ENCODE results near the gene IL26.

Gene IL26

GRCh38 chr12:68245180-68246021, 19.8 kb upstream of the IL26 start:
- TF ChIP-seq, protein P1, sequence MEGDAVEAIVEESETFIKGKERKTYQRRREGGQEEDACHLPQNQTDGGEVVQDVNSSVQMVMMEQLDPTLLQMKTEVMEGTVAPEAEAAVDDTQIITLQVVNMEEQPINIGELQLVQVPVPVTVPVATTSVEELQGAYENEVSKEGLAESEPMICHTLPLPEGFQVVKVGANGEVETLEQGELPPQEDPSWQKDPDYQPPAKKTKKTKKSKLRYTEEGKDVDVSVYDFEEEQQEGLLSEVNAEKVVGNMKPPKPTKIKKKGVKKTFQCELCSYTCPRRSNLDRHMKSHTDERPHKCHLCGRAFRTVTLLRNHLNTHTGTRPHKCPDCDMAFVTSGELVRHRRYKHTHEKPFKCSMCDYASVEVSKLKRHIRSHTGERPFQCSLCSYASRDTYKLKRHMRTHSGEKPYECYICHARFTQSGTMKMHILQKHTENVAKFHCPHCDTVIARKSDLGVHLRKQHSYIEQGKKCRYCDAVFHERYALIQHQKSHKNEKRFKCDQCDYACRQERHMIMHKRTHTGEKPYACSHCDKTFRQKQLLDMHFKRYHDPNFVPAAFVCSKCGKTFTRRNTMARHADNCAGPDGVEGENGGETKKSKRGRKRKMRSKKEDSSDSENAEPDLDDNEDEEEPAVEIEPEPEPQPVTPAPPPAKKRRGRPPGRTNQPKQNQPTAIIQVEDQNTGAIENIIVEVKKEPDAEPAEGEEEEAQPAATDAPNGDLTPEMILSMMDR (IDR thresholded peaks at IDR 0.05; ENCODE audit: low read depth, low read length): no peak
- DNase-seq (ENCODE audit: low read depth in 2 of 2): peak in 1 of 2 donors; percentile 68
- H3K4me3 ChIP-seq (replicated peaks in 1 of 2; ENCODE audit: low read depth in 2 of 2, low read length in 2 of 2): peak overlapping the region in 1 of 2 donors; percentile 29

DNA sequence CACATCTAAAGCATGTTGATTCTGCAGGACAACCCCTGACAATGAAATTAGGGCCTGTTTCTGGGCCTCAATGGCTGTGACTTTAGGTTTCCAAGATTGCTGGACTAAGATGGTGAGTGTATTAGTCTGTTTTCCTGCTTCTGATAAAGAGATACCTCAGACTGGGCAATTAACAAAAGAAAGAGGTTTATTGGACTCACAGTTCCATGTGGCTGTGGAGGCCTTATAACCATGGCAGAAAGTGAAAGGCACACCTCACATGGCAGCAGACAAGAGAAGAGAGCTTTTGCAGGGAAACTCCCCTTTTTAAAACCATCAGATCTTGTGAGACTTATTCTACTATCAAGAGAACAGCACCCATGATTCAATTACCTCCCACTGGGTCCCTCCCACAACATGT, 17.2 kb upstream of the IL26 start:
- DNase-seq (ENCODE audit: low read depth in 2 of 2): no peak

GRCh38 chr12:68240975-68241374, 15.4 kb upstream of the IL26 start:
- no peak overlapping the region for H3K4me3 ChIP-seq (replicated peaks in 1 of 2; ENCODE audit: low read depth in 2 of 2, low read length in 2 of 2)
- TF ChIP-seq, protein P1 (IDR thresholded peaks at IDR 0.05; ENCODE audit: low read depth, low read length): no peak
- DNase-seq (ENCODE audit: low read depth in 2 of 2): peak; percentile 46 to 48

More for the DNA sequence above, 17.2 kb upstream of the IL26 start:
- TF ChIP-seq, protein P1 (IDR thresholded peaks at IDR 0.05; ENCODE audit: low read depth, low read length): no peak
- H3K4me3 ChIP-seq (replicated peaks in 1 of 2; ENCODE audit: low read depth in 2 of 2, low read length in 2 of 2): no peak overlapping the region

GRCh38 chr12:68240079-68240478, 14.5 kb upstream of the IL26 start:
- peak; percentile 79 to 83 for DNase-seq (ENCODE audit: low read depth in 2 of 2)
- H3K4me3 ChIP-seq (replicated peaks in 1 of 2; ENCODE audit: low read depth in 2 of 2, low read length in 2 of 2): no peak overlapping the region
- TF ChIP-seq, protein P1 (IDR thresholded peaks at IDR 0.05; ENCODE audit: low read depth, low read length): no peak

GRCh38 chr12:68239309-68239982, 13.8 kb upstream of the IL26 start:
- DNase-seq (ENCODE audit: low read depth in 2 of 2): no peak
- TF ChIP-seq, protein P1 (IDR thresholded peaks at IDR 0.05; ENCODE audit: low read depth, low read length): no peak
- no peak overlapping the region for H3K4me3 ChIP-seq (replicated peaks in 1 of 2; ENCODE audit: low read depth in 2 of 2, low read length in 2 of 2)

DNA sequence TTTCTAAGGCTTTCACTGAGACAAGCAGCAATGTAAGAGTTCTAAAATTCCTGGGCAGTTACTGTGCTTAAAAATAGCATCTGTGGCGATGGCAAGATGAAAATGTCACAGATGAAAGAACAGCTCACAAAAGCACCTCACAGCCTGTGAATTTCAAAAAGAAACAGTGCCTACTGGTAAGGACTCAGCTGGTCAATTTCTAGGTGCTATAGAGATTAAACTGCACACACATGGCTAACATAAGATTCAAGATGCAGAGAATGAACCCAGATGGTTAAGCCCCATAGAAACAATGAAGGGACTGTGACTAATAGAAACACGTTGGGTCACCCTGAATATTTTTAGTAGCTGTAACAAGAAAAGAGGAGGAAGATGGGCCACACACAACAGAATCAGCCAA, 12.0 kb upstream of the IL26 start:
- H3K4me3 ChIP-seq (replicated peaks in 1 of 2; ENCODE audit: low read depth in 2 of 2, low read length in 2 of 2): no peak overlapping the region
- TF ChIP-seq, protein P1 (IDR thresholded peaks at IDR 0.05; ENCODE audit: low read depth, low read length): no peak
- DNase-seq (ENCODE audit: low read depth in 2 of 2): peak in 1 of 2 donors; percentile 53
